Left cardiac atrium (tissue), 4 donors: ENCODE results near the gene EYS. TPM values are rescaled to one million over a fixed set of nuclear protein-coding genes. Genes with fewer than 3 reads are reported as not detected.
"Not testable (repeated sequence)": the region's sequence is repeated elsewhere in the genome, so short reads cannot be mapped to it uniquely, and the experiment has no call there.

Experiments used
- ATAC-seq, 2 donors: fragments of 200-7000 bp; cut with Tn5 transposase; one replicate each; pipeline ENCODE4 v1.9.1; 2020; ENCODE audit warnings: mild to moderate bottlenecking in 2 of 2, moderate library complexity in 2 of 2
- DNase-seq: peaks from one replicate; pipeline ENCODE4 v3.0.0-alpha.2; 2020
- intact Hi-C, 2 donors: fragments of 100-400 bp; cut with DNase I; formaldehyde crosslinking; loops; one replicate each; pipeline versions ENCODE4 v1.14.1 to v1.15.1; 2022 to 2023
- total RNA-seq, 2 donors: library from RNA; stranded (reverse); fragmentation: NEBNext Ultra II Directional; extraction: Animal tissue kit (Norgen Biotek cat#: 25700); gene quantifications; one replicate each; pipeline ENCODE4 v1.2.1, GENCODE V29; 2021
- donor health status: DM: no; HTN: yes; CAD: no.
- donor health status: DM: no; HTN: yes; CAD: no; lungs with severe emphysema.
- donor health status: DM: yes; HTN: yes; CAD: no.
- donor health status: Dilated cardiomyopathy.

EYS gene
- total RNA-seq, 2 donors from 2014 or later = 0.44 TPM; not detected in 1

- intact Hi-C loops = no loop called here
- DNase-seq (no peak), ATAC-seq (no peak)
Observed at GRCh38 chr6:65638047-65638831, 68.8 kb downstream of the EYS start.

- DNase-seq (no peak), ATAC-seq (no peak)
- intact Hi-C loops = no loop called here
Observed at GRCh38 chr6:65637289-65638046, 69.6 kb downstream of the EYS start.

GRCh38 chr6:65633501-65633900 lies 73.5 kb downstream of the EYS start:
- no peak for ATAC-seq
- DNase-seq = no peak
- intact Hi-C loops = no loop called here

DNA sequence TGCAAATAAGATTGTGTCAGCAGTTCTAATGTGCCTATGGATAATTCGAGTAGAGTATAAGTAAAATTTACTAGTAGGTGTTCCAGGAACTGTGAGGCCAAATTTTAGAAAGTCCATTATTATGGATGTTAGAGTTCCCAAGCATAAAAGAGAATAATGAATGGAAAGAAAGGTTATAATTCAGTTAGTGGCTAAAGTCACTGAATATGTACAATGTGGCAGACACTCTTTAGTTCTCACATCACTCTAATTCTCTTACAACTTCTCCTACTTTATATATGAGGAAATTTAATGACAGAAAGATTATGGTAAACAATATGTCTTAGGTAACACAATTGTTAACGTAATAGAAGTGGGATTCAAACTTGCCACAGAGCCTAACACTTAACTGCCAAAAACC lies 75.3 kb downstream of the EYS start:
- no peak for ATAC-seq
- intact Hi-C loops = no loop called here

GRCh38 chr6:65627434-65627999 lies 79.5 kb downstream of the EYS start:
- DNase-seq, intact Hi-C loops, ATAC-seq: not testable (repeated sequence)

More for the DNA sequence above, 75.3 kb downstream of the EYS start:
- DNase-seq = no peak

DNA sequence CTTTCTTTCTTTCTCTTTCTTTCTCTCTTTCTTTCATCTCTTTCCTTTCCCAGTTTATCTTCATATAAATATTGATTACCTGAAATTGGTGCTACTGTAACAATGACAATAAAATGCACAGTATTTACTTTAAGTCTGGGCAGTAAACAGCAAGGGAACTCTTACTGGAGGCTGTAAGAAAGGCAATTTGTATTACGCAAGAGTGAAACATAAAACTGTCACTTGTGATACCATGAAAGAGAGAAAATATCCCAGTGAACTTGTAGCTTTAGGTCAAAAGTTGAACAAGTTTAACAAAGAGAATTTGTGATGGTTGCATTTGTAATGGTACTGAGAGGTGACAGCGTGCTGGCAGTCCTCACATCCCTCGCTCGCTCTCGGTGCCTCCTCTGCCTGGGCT lies 80.0 kb downstream of the EYS start:
- intact Hi-C loops = no loop called here
- DNase-seq (no peak), ATAC-seq (no peak)

GRCh38 chr6:65623566-65623965 lies 83.5 kb downstream of the EYS start:
- DNase-seq = no peak
- ATAC-seq = no peak
- intact Hi-C loops = no loop called here

- intact Hi-C loops = no loop called here
- no peak for DNase-seq
Observed at GRCh38 chr6:65610746-65611145, 96.3 kb downstream of the EYS start.

DNA sequence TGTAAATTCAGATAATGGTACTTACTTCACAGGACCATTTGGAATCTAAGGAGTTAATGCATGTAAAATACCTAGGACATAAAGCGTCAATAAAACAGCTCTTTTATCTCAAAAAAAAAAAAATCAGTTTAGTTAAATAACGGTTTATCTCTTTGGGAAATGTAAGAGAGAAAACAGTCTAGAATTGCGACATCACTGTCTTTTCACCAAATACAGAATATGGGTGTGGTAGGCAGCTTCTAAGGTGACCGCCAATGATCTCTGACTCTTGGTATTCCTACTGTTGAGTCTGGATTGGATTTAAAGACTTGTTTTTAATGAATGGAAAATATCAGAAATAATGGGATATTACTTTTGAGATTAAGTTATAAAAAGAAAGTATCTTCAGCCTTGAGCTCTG lies 111.5 kb downstream of the EYS start:
- ATAC-seq (no peak), DNase-seq (no peak)
- intact Hi-C loops = no loop called here

More at GRCh38 chr6:65610746-65611145, 96.3 kb downstream of the EYS start:
- no peak for ATAC-seq

DNA sequence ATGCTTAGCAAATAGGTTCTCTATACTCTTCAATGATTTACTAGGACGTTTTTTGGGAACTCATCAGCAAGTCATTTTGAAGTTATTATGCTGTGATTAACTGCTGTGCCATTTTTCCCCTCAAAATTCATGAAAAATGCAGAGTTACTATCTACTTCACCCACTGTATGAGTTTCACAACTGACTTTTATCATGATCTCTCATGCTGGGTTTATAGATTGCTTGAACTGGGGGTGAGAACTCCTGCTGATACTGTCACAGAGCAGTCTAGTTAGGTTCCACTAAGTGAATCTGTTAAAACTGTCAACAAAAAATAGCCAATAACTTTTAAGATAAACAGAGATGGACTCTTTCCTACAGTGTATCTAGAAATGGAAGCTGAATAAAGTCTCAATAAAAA lies 136.7 kb downstream of the EYS start:
- no peak for ATAC-seq
- intact Hi-C loops = no loop called here
- DNase-seq = no peak

DNA sequence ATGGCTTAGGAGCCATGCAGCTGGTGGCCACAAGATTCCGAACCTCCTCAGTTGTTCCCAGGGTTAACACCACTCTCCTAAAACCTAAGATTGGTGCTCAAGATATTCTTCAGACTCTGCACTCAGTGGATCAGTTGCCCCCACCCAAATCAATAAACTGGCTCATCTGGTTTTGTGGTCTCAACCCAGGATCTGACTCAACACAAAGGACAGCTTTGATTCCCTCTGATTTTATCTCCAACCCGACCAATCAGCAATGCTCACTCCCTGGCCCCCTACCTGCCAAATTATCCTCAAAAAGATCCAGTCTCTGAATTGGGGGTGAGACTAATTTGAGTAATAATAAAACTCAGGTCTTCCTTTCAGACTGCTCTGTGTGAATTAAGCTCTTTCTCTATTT lies 137.5 kb downstream of the EYS start:
- DNase-seq (no peak), ATAC-seq (no peak)
- intact Hi-C loops = no loop called here

DNA sequence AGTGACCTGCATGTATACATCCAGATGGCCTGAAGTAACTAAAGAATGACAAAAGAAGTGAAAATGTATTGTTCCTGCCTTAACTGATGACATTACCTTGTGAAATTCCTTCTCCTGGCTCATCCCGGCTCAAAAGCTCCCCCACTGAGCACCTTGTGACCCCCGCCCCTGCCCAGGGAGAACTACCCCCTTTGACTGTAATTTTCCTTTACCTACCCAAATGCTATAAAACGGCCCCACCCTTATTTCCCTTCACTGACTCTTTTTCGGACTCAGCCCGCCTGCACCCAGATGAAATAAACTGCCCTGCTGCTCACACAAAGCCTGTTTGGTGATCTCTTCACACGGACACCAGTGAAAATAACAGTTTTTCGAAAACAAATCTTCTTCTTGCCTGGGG lies 138.0 kb downstream of the EYS start:
- DNase-seq, intact Hi-C loops, ATAC-seq: not testable (repeated sequence)

- intact Hi-C loops = no loop called here
- DNase-seq = no peak
- ATAC-seq = no peak
Observed at GRCh38 chr6:65566117-65566516, 140.9 kb downstream of the EYS start.

DNA sequence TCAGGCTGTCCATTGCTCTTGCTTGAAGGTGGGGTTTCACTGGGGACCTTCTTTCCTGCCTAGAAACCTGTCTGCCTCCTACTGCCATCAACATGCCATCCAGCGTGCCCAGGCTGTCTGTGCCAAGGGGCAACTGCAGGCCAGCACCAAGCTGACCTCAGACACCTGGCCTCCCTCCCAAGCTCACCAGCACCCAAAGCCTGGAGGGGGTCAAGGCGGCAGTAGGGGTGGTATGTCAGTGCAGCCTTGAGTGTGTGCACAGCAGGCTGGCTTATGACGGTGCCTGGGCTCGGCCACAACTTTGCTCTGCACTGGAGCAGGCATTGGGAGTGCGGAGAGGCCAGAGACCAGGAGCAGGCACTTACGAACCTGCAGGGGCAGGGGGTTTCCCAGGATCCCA lies 149.0 kb downstream of the EYS start:
- ATAC-seq (no peak), DNase-seq (no peak)
- intact Hi-C loops = no loop called here

DNA sequence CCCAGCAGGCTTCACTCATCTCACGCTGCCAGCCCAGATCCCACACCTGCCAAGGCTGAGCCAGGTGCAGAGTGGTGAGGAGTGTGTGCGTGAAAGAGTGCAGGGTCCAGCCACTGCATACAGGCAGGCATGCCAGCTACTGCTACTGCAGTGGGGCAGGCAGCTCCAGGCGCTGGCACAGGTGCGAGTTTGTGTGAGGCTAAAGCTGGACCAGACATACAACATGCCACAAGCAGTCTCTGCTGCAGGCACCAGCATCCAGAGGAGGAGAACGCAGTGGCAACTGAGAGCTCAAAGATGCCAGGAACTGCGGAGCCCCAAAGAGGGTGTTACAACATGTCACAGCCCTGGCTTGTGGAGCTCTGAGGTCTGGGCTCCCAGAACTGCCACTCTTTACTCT lies 149.8 kb downstream of the EYS start:
- intact Hi-C loops = no loop called here
- DNase-seq (no peak), ATAC-seq (no peak)

- intact Hi-C loops = no loop called here
- no peak for ATAC-seq
- DNase-seq = no peak
Observed at GRCh38 chr6:65546894-65547293, 160.1 kb downstream of the EYS start.

DNA sequence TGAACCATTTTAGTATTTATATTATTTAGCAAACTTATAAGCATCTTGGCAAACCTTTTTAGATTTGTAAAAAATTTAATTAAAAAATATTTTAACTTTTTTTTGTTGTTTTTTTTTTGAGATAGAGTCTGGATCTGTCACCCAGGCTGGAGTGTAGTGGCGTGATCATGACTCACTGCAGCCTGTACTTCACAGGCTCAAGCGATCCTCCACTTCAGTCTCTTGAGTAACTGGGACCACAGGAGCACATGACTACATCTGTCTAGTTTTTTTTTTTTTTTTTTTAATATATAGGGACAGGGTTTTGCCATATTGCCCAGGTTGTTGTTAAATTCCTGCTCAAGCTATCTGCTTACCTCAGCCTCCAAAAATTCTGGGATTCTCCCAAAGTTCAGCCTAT lies 161.1 kb downstream of the EYS start:
- intact Hi-C loops = no loop called here
- no peak for ATAC-seq
- DNase-seq = no peak

DNA sequence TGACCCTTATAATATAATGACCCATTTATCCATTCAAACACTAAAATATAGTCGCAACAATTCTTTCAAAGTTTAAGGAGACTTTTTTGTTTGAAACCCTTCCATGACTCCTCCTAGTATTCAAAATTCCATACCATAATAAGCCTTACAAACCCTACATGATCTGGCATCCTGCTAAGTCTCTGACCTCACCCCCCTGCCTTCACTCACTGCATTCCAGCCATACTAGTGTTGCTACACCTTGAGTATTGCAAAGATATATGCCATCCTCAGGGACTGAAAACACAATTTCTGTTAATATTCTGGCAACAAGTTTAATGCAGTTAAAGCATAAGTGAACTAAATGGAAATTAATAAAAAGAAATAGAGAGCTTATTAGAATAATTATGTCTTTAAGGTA lies 168.4 kb downstream of the EYS start:
- DNase-seq (no peak), ATAC-seq (no peak)
- intact Hi-C loops = no loop called here

DNA sequence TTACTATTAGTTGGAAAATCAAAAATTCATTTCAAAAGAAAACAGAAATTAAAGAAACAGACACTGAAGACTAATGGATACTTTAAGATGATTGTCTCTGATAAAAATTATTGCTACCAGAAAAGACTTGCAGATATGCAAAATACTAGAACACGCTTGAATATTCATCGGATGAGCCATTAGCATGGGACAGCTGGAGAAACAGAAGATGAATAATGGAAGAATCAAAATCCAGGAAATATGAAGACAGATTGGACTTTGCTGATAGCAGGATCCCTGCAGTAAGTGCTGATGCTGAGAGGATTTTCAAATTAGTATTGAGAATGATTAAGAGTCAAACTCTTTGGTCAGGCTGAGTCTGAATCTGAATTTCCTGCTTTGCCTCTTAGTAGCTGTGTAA lies 169.4 kb downstream of the EYS start:
- ATAC-seq (no peak), DNase-seq (no peak)
- intact Hi-C loops = no loop called here

DNA sequence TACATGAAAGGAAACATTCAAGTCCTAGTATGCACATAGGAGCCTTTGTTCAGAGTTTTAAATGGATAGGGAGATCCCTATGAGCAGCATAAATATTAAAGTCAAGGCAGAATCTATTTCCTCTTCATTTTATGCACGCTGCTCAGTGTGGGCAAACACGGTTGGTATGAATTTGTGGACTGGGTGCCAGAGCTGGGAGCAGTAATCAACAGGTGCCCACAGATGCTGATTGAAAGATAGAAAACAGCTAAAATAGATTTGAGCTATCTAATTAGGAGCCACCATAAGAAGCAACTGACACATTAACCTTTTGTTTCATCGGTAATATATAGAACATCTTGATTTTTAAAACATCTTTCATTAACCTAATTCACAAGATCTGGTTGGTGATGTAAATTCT lies 175.5 kb downstream of the EYS start:
- DNase-seq (no peak), ATAC-seq (no peak)
- intact Hi-C loops = no loop called here
